ENCODE results near the gene PEAK1.

DNA sequence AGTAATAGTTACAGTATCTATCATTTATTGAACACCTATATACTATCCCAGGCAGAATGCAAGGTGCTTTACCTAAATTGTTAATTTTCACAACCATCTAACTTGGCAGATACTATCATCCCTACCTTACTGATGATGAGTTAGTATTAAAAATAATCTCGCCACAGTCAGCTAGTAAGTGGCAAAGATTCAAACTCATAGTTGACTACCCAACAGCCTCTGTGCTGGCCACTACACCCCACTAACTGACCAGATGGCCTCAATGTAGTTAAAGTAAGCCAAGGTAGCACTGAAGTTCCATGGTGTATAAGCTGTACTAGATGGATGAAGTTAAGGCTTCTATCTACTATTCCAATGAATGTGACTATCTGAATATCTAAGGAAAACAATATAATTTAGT is 44.8 kb downstream of the PEAK1 start:
- TF ChIP-seq, protein P1, sequence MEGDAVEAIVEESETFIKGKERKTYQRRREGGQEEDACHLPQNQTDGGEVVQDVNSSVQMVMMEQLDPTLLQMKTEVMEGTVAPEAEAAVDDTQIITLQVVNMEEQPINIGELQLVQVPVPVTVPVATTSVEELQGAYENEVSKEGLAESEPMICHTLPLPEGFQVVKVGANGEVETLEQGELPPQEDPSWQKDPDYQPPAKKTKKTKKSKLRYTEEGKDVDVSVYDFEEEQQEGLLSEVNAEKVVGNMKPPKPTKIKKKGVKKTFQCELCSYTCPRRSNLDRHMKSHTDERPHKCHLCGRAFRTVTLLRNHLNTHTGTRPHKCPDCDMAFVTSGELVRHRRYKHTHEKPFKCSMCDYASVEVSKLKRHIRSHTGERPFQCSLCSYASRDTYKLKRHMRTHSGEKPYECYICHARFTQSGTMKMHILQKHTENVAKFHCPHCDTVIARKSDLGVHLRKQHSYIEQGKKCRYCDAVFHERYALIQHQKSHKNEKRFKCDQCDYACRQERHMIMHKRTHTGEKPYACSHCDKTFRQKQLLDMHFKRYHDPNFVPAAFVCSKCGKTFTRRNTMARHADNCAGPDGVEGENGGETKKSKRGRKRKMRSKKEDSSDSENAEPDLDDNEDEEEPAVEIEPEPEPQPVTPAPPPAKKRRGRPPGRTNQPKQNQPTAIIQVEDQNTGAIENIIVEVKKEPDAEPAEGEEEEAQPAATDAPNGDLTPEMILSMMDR (IDR thresholded peaks at IDR 0.05; ENCODE audit: extremely low read depth in 1 of 2, insufficient read depth in 1 of 2, low read depth in 1 of 2, low read length in 2 of 2) = no peak
- TF ChIP-seq, protein P2, sequence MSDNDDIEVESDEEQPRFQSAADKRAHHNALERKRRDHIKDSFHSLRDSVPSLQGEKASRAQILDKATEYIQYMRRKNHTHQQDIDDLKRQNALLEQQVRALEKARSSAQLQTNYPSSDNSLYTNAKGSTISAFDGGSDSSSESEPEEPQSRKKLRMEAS (IDR thresholded peaks at IDR 0.05; ENCODE audit: insufficient read depth, insufficient read length) = no peak
- TF ChIP-seq POLR2AphosphoS5 (IDR thresholded peaks at IDR 0.05; ENCODE audit: insufficient read depth, low read depth, low read length) (no peak), POLR2A (IDR thresholded peaks at IDR 0.05; ENCODE audit: low read depth, low read length) (no peak), JUN (IDR thresholded peaks at IDR 0.05; ENCODE audit: borderline replicate concordance, insufficient read depth, insufficient read length, low read depth) (no peak)
